Pancreas (tissue), 10 donors: ENCODE measurements around the gene PLEKHA5. TPM values are rescaled to one million over a fixed set of nuclear protein-coding genes. Genes with fewer than 3 reads are reported as not detected.

Experiments
- ATAC-seq, 4 donors: fragments of 200-7000 bp; cut with Tn5 transposase; one replicate each; pipeline versions ENCODE4 v1.8.0 to v1.9.1; 2020; ENCODE audit warnings: mild to moderate bottlenecking in 4 of 4, moderate library complexity in 4 of 4
- DNase-seq, 6 donors: peaks; one replicate each; pipeline ENCODE4 v3.0.0-alpha.2; 2020
- FAIRE-seq: peaks from 2 replicates; lab custom pipeline; 2012; peaks lifted over from hg19 to GRCh38; lab: Jason Lieb, UNC
- H3K27ac ChIP-seq, 4 donors: fragments of 200-600 bp; sonication (generic); 1 replicate in 3 of 4; 2 replicates in 1 of 4; pipeline versions ENCODE4 v1.5.0 to v1.8.0; 2020
- H3K27me3 ChIP-seq, 4 donors: fragments of 200-600 bp; one replicate each; pipeline ENCODE4 v1.8.0; 2021
- H3K36me3 ChIP-seq, 3 donors: fragments of 200-600 bp; sonication (generic) in 1 of 3; one replicate each; pipeline versions ENCODE4 v1.5.0 to v1.8.0; 2020 to 2021
- H3K4me1 ChIP-seq, 3 donors: fragments of 200-600 bp; one replicate each; pipeline ENCODE4 v1.8.0; 2021
- H3K4me3 ChIP-seq, 4 donors: fragments of 200-600 bp; sonication (generic) in 2 of 4; one replicate each; pipeline versions ENCODE4 v1.5.0 to v1.8.0; 2020 to 2021
- H3K9me3 ChIP-seq, 4 donors: fragments of 200-600 bp; one replicate each; pipeline ENCODE4 v1.8.0; 2021
- CTCF ChIP-seq, 4 donors: fragments of 200-600 bp; sonication (generic) in 3 of 4; IDR thresholded peaks; one replicate each; pipeline versions ENCODE4 v1.5.0 to v1.8.0; 2021; ENCODE audit warnings: antibody characterized with exemption in 4 of 4
- WGBS, 2 donors: extraction: QIAGEN DNeasy Blood & Tissue Kit; methylation state at CpG; one replicate each; pipeline ENCODE4 v1.1.7; 2013; 5-methylcytosine and 5-hydroxymethylcytosine counted together
- intact Hi-C, 3 donors: fragments of 100-400 bp; cut with DNase I; formaldehyde crosslinking; loops; one replicate each; pipeline versions ENCODE4 v1.11.1 to v1.14.2; 2022
- polyA plus RNA-seq, 2 donors: library from polyadenylated mRNA; stranded (reverse); fragments of 200-250 nt; gene quantifications; one replicate each; pipeline ENCODE4 v1.2.3, GENCODE V29; 2013
- total RNA-seq, 6 donors: library from RNA; stranded (reverse); fragmentation: NEBNext Ultra II Directional in 4 of 6; extraction: Animal tissue kit (Norgen Biotek cat#: 25700) in 4 of 6; gene quantifications; one replicate each; pipeline versions ENCODE4 v1.2.1 to v1.2.4, GENCODE V29; 2021 to 2023
- donor health status: healthy with polysubstance abuse.
- donor health status: DM: no; HTN: no; CAD: no; lungs with moderate emphysema.
- donor health status: DM: no; HTN: no; CAD: no.
- donor health status: control.
- donor health status: control.
- donor health status: Bipolar disorder and iron deficiency.
- donor health status: DM: yes; HTN: yes; CAD: no.
- donor health status: DM: no; HTN: no; CAD: no.
- donor health status: DM: no; HTN: no; CAD: no.
- donor health status: DM: yes; HTN: yes; CAD: no.

The PLEKHA5 gene
- total and polyA plus RNA-seq, 8 donors = 10.3 to 26.4 (median 17.5) TPM

- DNase-seq (no peak), ATAC-seq (peak in 3 of 4 donors; percentile 41 to 66 (median 58)), FAIRE-seq (no peak)
- intact Hi-C loops = no loop called here
- no peaks in the 10 kb centered on the region for H3K36me3 ChIP-seq
- peaks cover 0 to 23% (median 14%) of the 10 kb centered on the region in 3 donors for H3K4me1 ChIP-seq
- WGBS, 2 donors = 27% methylated on average over 3 of the region's 3 CpGs
- no peaks in the 10 kb centered on the region for H3K9me3 ChIP-seq
- no peak for TF ChIP-seq CTCF (IDR thresholded peaks at IDR 0.05)
- H3K4me3 ChIP-seq = no peak overlapping the region
- H3K27me3 ChIP-seq = no peaks in the 10 kb centered on the region
- no peak overlapping the region for H3K27ac ChIP-seq
Measured at GRCh38 chr12:19234171-19234704, 104.7 kb downstream of the PLEKHA5 start.

GRCh38 chr12:19234981-19235871 is 105.7 kb downstream of the PLEKHA5 start:
- FAIRE-seq (no peak), ATAC-seq (peak in 2 of 4 donors; percentile 35 to 36), DNase-seq (no peak)
- no peaks in the 10 kb centered on the region for H3K36me3 ChIP-seq
- H3K4me1 ChIP-seq = peaks cover 0 to 23% (median 14%) of the 10 kb centered on the region in 3 donors
- H3K9me3 ChIP-seq = no peaks in the 10 kb centered on the region
- TF ChIP-seq CTCF (IDR thresholded peaks at IDR 0.05) = no peak
- H3K4me3 ChIP-seq = no peak overlapping the region
- no peak overlapping the region for H3K27ac ChIP-seq
- intact Hi-C loops = no loop called here
- H3K27me3 ChIP-seq = no peaks in the 10 kb centered on the region
- WGBS, 2 donors = 78 to 84% methylated on average over 2 of the region's 2 CpGs

- H3K9me3 ChIP-seq = no peaks in the 10 kb centered on the region
- TF ChIP-seq CTCF (IDR thresholded peaks at IDR 0.05) = no peak
- ATAC-seq (no peak), DNase-seq (no peak), FAIRE-seq (no peak)
- no peaks in the 10 kb centered on the region for H3K36me3 ChIP-seq
- no peak overlapping the region for H3K4me3 ChIP-seq
- 69 to 78% methylated on average over 3 of the region's 3 CpGs for WGBS, 2 donors
- no peaks in the 10 kb centered on the region for H3K27me3 ChIP-seq
- intact Hi-C loops = no loop called here
- H3K27ac ChIP-seq = no peak overlapping the region
- H3K4me1 ChIP-seq = peaks cover 0 to 23% (median 14%) of the 10 kb centered on the region in 3 donors
Measured at GRCh38 chr12:19236656-19237055, 107.1 kb downstream of the PLEKHA5 start.

GRCh38 chr12:19238540-19238939 is 109.0 kb downstream of the PLEKHA5 start:
- no peak for TF ChIP-seq CTCF (IDR thresholded peaks at IDR 0.05)
- ATAC-seq (no peak), FAIRE-seq (no peak), DNase-seq (no peak)
- H3K9me3 ChIP-seq = no peaks in the 10 kb centered on the region
- no peak overlapping the region for H3K4me3 ChIP-seq
- H3K27me3 ChIP-seq = no peaks in the 10 kb centered on the region
- no peaks in the 10 kb centered on the region for H3K36me3 ChIP-seq
- H3K4me1 ChIP-seq = peaks cover 0 to 16% (median 9%) of the 10 kb centered on the region in 3 donors
- intact Hi-C loops = no loop called here
- no peak overlapping the region for H3K27ac ChIP-seq
- 91 to 95% methylated on average over 3 of the region's 3 CpGs for WGBS, 2 donors
